Gastroesophageal sphincter (tissue), 4 donors: ENCODE results near the gene RHBDF1. TPM values are rescaled to one million over a fixed set of nuclear protein-coding genes. Genes with fewer than 3 reads are reported as not detected.

ENCODE experiments used
- ATAC-seq: fragments of 150-250 bp; one replicate; pipeline ENCODE4 v1.9.1; 2016; ENCODE audit warnings: mild to moderate bottlenecking, moderate library complexity
- H3K27ac ChIP-seq, 4 donors: fragments of 200-600 bp; sonication (generic) in 3 of 4; 1 replicate in 3 of 4; 2 replicates in 1 of 4; pipeline ENCODE4 v1.5.1; 2016 to 2019
- H3K27me3 ChIP-seq: fragments of 200-600 bp; sonication (generic); one replicate; pipeline ENCODE4 v1.5.1; 2019
- H3K36me3 ChIP-seq, 2 donors: fragments of 200-600 bp; sonication (generic); one replicate each; pipeline ENCODE4 v1.5.1; 2019; ENCODE audit warnings: control low read depth in 1 of 2
- H3K4me1 ChIP-seq, 3 donors: fragments of 200-600 bp; sonication (generic); 1 replicate in 2 of 3; 2 replicates in 1 of 3; pipeline ENCODE4 v1.5.1; 2016 to 2019; ENCODE audit warnings: control low read depth in 2 of 3
- H3K4me3 ChIP-seq, 2 donors: fragments of 200-600 bp; sonication (generic); one replicate each; pipeline ENCODE4 v1.5.1; 2019; ENCODE audit warnings: mild to moderate bottlenecking in 1 of 2, moderate library complexity in 1 of 2
- H3K9me3 ChIP-seq, 3 donors: fragments of 200-600 bp; sonication (generic); one replicate each; pipeline ENCODE4 v1.5.1; 2017 to 2019; ENCODE audit warnings: control low read depth in 2 of 3
- EP300 ChIP-seq: sonication (generic); formaldehyde crosslinking; IDR thresholded peaks from one replicate; pipeline ENCODE4 v1.6.1; 2017; ENCODE audit warnings: antibody characterized with exemption, mild to moderate bottlenecking
- POLR2A ChIP-seq, 2 donors: fragments of 450-650 bp; IDR thresholded peaks; one replicate each; pipeline ENCODE4 v1.6.1; 2017; ENCODE audit warnings: antibody characterized with exemption in 2 of 2, mild to moderate bottlenecking in 2 of 2, moderate library complexity in 1 of 2
- POLR2AphosphoS5 ChIP-seq: sonication (generic); formaldehyde crosslinking; IDR thresholded peaks from one replicate; pipeline ENCODE4 v1.6.1; 2017; ENCODE audit warnings: antibody characterized with exemption
- WGBS, 2 donors: methylation state at CpG; one replicate each; pipeline ENCODE4 v1.1.5; 2018; ENCODE audit warnings: low coverage in 1 of 2; 5-methylcytosine and 5-hydroxymethylcytosine counted together
- total RNA-seq, 4 donors: library from RNA; depleted of rRNA; stranded (reverse); fragments of >200 nt; gene quantifications; one replicate each; pipeline ENCODE4 v1.1.0, GENCODE V29; 2016
- TF ChIP-seq, protein P1 (sequence below), 4 experiments: fragments of 200-600 bp in 2 of 4; fragments of 450-650 bp in 2 of 4; sonication (generic) in 1 of 4; IDR thresholded peaks; one replicate each; pipeline ENCODE4 v1.5.1; 2017 to 2019; ENCODE audit warnings: antibody characterized with exemption in 4 of 4, mild to moderate bottlenecking in 2 of 4, moderate library complexity in 2 of 4

The RHBDF1 gene
- total RNA-seq, 4 donors from 2014 or later: 21.0 to 52.3 (median 33.0) TPM

DNA sequence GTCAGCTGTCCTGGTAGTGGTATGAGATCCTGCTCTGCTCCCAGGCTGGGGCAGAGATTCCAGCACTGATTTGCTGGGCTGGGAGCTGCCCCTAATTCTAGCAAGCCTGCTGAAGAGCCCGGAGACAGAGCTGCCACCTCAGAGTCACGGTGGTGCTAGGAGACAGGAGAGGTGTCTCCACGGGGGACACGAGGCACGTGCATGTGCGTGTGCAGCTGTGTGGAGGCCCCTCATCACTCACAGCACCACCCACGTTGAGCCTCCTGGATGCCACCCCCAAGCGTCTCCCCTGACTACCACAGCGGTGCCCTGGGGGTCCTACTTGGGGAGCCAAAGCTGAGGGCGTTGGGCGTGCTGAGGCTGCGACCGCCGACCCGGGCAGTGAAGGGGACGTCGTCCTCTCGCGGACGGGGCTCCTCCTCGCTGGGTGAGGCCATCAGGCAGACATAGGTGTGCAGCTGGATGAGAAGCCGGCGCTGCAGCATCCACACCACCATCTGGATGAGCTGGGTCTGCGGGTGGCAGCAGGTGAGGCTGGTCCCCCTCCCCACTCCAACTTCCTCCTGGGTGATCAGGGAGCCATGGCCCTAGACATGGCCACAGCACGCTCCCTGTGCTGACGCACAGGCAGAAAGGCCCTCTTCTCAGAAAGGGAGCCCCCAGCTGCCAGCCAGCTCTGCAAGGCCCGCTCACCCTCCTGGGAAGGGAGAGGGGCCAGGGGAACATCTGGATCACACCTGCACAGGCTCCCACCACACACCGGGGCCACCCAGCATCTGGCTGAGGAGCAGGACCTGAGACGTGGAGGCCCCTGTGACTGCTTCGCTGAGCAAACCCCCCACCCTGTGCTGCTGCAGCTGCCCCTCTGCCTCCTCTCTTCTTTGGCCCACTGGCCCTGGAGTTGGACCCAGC, 17.2 kb upstream of the RHBDF1 start:
- WGBS, 2 donors: 80 to 90% methylated on average over 1 to 8 of the region's 30 CpGs
- no peak for ATAC-seq
- TF ChIP-seq, protein P1, sequence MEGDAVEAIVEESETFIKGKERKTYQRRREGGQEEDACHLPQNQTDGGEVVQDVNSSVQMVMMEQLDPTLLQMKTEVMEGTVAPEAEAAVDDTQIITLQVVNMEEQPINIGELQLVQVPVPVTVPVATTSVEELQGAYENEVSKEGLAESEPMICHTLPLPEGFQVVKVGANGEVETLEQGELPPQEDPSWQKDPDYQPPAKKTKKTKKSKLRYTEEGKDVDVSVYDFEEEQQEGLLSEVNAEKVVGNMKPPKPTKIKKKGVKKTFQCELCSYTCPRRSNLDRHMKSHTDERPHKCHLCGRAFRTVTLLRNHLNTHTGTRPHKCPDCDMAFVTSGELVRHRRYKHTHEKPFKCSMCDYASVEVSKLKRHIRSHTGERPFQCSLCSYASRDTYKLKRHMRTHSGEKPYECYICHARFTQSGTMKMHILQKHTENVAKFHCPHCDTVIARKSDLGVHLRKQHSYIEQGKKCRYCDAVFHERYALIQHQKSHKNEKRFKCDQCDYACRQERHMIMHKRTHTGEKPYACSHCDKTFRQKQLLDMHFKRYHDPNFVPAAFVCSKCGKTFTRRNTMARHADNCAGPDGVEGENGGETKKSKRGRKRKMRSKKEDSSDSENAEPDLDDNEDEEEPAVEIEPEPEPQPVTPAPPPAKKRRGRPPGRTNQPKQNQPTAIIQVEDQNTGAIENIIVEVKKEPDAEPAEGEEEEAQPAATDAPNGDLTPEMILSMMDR (IDR thresholded peaks at IDR 0.05): no peak
- no peak for TF ChIP-seq POLR2A (IDR thresholded peaks at IDR 0.05)
- TF ChIP-seq POLR2AphosphoS5: no peak
- TF ChIP-seq EP300: no peak
- H3K27me3 ChIP-seq: no peaks in the 10 kb centered on the region
- peaks cover 0 to 35% (median 15%) of the 10 kb centered on the region in 3 donors for H3K4me1 ChIP-seq
- H3K27ac ChIP-seq: no peak overlapping the region
- no peaks in the 10 kb centered on the region for H3K9me3 ChIP-seq
- H3K4me3 ChIP-seq: no peak overlapping the region
- H3K36me3 ChIP-seq: peaks cover 0 to 83% of the 10 kb centered on the region in 2 donors

DNA sequence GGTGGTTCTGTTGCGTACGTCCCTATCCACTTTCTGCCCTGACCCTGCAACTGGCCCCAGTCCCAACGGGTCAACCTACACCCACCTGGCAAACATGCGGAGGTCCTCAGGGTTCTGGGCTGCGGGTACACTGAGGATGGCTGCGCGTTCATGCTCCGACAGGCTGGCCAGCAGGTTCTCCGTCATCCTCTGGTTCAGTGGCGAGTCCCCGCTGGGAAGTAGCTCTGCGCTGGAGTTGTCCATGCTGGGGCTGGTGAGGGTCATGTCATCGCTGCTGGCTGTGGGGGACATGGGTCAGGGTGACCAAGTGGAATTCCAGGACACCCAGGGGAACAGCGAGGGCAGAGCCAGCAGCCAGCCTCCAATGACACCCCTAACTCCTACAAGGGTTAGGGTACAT, 16.2 kb upstream of the RHBDF1 start:
- Histone ChIP-seq H3K36me3 (peaks cover 0 to 84% of the 10 kb centered on the region in 2 donors), H3K9me3 (no peaks in the 10 kb centered on the region), H3K4me3 (no peak overlapping the region), H3K27ac (no peak overlapping the region), H3K4me1 (peaks cover 0 to 46% (median 25%) of the 10 kb centered on the region in 3 donors), H3K27me3 (no peaks in the 10 kb centered on the region)
- 80% methylated on average over 2 of the region's 14 CpGs; no CpG with 5 or more reads in 1 of the 2 donors for WGBS, 2 donors
- TF ChIP-seq POLR2A (IDR thresholded peaks at IDR 0.05) (no peak), POLR2AphosphoS5 (no peak), EP300 (no peak)
- TF ChIP-seq, protein P1 (IDR thresholded peaks at IDR 0.05): no peak
- ATAC-seq: no peak

DNA sequence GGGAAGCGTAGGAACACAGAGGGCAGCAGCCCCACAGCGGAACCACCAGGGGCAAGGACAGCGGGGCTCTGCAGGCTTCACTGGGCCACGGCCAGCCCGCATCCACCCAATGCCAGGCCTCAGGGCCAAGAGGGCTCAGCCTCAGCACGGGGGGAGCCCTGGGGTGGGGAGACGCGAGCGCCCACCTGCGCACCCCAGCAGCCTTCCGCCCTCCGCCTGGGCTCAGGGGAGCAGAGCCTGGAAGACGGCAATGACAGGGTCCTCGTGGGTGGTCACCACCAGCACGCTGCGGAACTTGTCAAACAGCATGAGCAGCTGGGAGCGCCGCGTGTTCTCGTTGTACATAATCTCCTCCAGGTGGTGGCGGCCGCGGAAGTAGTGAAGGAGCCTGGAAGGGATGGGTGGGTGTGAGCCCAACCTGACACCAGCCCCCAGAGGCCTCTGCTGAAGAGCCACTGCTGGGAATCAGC, 14.1 kb upstream of the RHBDF1 start:
- TF ChIP-seq, protein P1 (IDR thresholded peaks at IDR 0.05): no peak
- TF ChIP-seq POLR2A (IDR thresholded peaks at IDR 0.05) (no peak), POLR2AphosphoS5 (no peak), EP300 (no peak)
- peak overlapping the region in 1 of 4 donors; percentile 68 for H3K27ac ChIP-seq
- no peak overlapping the region for H3K4me3 ChIP-seq
- 74% methylated on average over 5 of the region's 23 CpGs; no CpG with 5 or more reads in 1 of the 2 donors for WGBS, 2 donors
- peaks cover 0 to 85% of the 10 kb centered on the region in 2 donors for H3K36me3 ChIP-seq
- no peaks in the 10 kb centered on the region for H3K9me3 ChIP-seq
- peaks cover 0 to 41% (median 25%) of the 10 kb centered on the region in 3 donors for H3K4me1 ChIP-seq
- no peak for ATAC-seq
- H3K27me3 ChIP-seq: no peaks in the 10 kb centered on the region

DNA sequence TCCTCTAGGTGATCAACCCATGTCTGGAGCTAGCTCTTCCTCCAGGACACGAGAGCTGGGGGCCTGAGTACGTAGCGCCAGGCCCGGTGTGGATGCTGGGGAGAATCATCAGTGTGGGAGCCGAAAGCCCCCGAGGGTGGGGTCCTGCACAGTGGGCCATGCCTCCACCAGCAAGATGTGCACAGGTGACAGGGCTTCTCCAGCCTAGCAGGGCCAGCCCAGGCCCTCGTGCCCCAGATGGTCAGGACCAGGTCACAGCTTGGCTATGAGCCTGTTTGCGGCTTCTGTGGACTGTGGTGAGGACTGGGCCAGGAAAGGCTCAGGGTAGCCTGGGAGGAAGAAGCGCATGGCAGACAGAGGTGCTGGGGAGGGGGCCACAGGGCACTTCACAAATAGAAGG, 13.4 kb upstream of the RHBDF1 start:
- Histone ChIP-seq H3K27me3 (no peaks in the 10 kb centered on the region), H3K27ac (peak overlapping the region in 3 of 4 donors; percentile 47 to 70 (median 68)), H3K36me3 (peaks cover 0 to 89% of the 10 kb centered on the region in 2 donors), H3K4me3 (no peak overlapping the region), H3K9me3 (no peaks in the 10 kb centered on the region), H3K4me1 (peaks cover 0 to 35% (median 25%) of the 10 kb centered on the region in 3 donors)
- ATAC-seq: no peak
- WGBS, 2 donors: 93% methylated on average over 4 of the region's 9 CpGs; no CpG with 5 or more reads in 1 of the 2 donors
- TF ChIP-seq, protein P1 (IDR thresholded peaks at IDR 0.05): no peak
- TF ChIP-seq POLR2AphosphoS5 (no peak), EP300 (no peak), POLR2A (IDR thresholded peaks at IDR 0.05) (no peak)
